Measurements from ENCODE around the gene GGT7.

The GGT7 gene

DNA sequence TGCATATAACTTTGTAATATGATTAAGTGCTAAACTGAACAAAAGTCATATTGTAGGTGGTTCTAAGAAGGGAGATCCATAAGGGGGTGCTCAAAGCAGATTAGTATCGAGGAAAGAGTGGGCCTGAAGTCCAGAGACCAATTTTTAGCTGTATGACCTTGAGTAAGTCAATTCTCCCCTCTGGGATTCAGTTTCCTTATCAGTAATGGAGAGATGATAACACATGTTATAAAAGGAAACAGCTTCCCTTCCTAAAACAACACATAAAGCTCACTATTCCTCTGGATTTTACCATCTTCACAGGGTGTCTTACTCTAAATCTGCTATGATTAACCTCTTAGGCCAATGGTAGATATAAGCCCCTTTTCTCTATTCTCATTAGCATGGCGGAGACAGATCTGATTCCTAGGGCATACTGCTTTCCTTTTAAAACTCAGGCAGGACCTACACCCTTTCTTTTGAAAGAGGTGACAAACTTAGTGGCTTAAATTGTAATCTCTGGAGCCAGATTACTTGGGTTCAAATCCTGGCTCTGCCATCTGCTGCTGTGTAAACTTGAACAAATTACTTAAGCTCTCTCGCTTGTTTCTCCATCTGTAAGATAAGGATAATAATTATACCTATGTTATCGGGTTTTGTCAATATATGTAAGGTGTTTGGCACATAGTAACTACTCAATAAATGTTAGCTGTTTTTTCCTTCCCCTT lies 43.2 kb upstream of the GGT7 start:
- Histone ChIP-seq H3K27me3 (ENCODE audit: control insufficient read depth in 3 of 3, insufficient read depth in 3 of 3, low read depth in 1 of 3, low read length in 3 of 3) (no peaks in the 10 kb centered on the region), H3K18ac (ENCODE audit: low read length) (no peak overlapping the region), H2BK15ac (ENCODE audit: low read length) (no peak overlapping the region), H4K91ac (ENCODE audit: low read depth, low read length, poor library complexity) (no peak overlapping the region), H2BK120ac (ENCODE audit: low read depth, low read length) (no peak overlapping the region), H2BK5ac (ENCODE audit: low read length) (no peak overlapping the region), H3K9ac (ENCODE audit: low read depth, low read length, poor library complexity) (no peak overlapping the region), H3K4ac (ENCODE audit: low read length) (no peak overlapping the region), H2BK12ac (ENCODE audit: low read length) (no peak overlapping the region), H3K14ac (ENCODE audit: low read length) (no peak overlapping the region), H3K4me1 (ENCODE audit: control insufficient read depth in 2 of 2, insufficient read depth in 1 of 2, low read depth in 1 of 2, low read length in 2 of 2) (no peaks in the 10 kb centered on the region), H3K4me2 (ENCODE audit: insufficient read depth, low read length, poor library complexity, severe bottlenecking) (no peak overlapping the region), H3K9me3 (replicated peaks in 1 of 2; ENCODE audit: control insufficient read depth in 2 of 2, insufficient read depth in 1 of 2, low read depth in 1 of 2, low read length in 2 of 2) (no peaks in the 10 kb centered on the region), H3K79me1 (ENCODE audit: low read depth, low read length) (peaks cover 2% of the 10 kb centered on the region), H3K23ac (ENCODE audit: low read depth, low read length, poor library complexity) (no peak overlapping the region), H3K27ac (replicated peaks; ENCODE audit: low read length) (no peak overlapping the region), H2AK5ac (ENCODE audit: low read depth, low read length) (no peak overlapping the region), H3K36me3 (replicated peaks in 1 of 2; ENCODE audit: control insufficient read depth in 2 of 2, insufficient read depth in 2 of 2, low read length in 2 of 2) (peaks cover 7 to 27% of the 10 kb centered on the region in 2 donors), H2AFZ (ENCODE audit: low read length) (no peak overlapping the region), H3K4me3 (ENCODE audit: low read length in 2 of 2) (no peak overlapping the region), H4K8ac (ENCODE audit: low read depth, low read length) (no peak overlapping the region)
- whole genome bisulfite sequencing, 2 donors (ENCODE audit: extremely low coverage in 2 of 2, insufficient read length in 2 of 2, insufficient replicate concordance in 1 of 2) = no CpG with 5 or more reads among the region's 4 CpGs
- no peak for DNase-seq (ENCODE audit: low spot score)

DNA sequence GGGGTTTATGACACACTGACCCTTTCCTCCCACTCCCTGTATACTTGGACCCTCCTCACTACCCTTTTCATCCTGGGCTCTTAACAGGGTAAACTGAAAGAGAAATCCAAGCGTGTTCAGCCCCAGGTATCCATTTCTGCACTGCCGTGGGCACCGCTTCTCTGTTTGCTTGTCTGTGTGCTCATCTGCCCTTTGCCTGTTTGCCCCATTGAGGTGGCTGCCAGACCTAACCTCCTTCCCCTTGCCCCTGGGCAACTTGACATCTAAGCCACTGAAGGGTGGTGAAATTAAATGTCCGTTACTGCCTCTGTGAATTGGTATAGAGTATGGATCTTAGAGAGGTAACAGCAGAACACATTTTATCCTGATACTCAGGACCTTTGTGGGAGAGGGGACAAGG lies 42.5 kb upstream of the GGT7 start:
- H3K14ac ChIP-seq (ENCODE audit: low read length) = no peak overlapping the region
- H2BK5ac ChIP-seq (ENCODE audit: low read length) = no peak overlapping the region
- H3K4me1 ChIP-seq (ENCODE audit: control insufficient read depth in 2 of 2, insufficient read depth in 1 of 2, low read depth in 1 of 2, low read length in 2 of 2) = no peaks in the 10 kb centered on the region
- H3K18ac ChIP-seq (ENCODE audit: low read length) = no peak overlapping the region
- no peak overlapping the region for H3K4me2 ChIP-seq (ENCODE audit: insufficient read depth, low read length, poor library complexity, severe bottlenecking)
- H4K91ac ChIP-seq (ENCODE audit: low read depth, low read length, poor library complexity) = no peak overlapping the region
- no peak overlapping the region for H3K4me3 ChIP-seq (ENCODE audit: low read length in 2 of 2)
- H2BK15ac ChIP-seq (ENCODE audit: low read length) = no peak overlapping the region
- no peak overlapping the region for H3K4ac ChIP-seq (ENCODE audit: low read length)
- no peaks in the 10 kb centered on the region for H3K27me3 ChIP-seq (ENCODE audit: control insufficient read depth in 3 of 3, insufficient read depth in 3 of 3, low read depth in 1 of 3, low read length in 3 of 3)
- no peak for DNase-seq (ENCODE audit: low spot score)
- no peak overlapping the region for H2BK12ac ChIP-seq (ENCODE audit: low read length)
- no peak overlapping the region for H3K23ac ChIP-seq (ENCODE audit: low read depth, low read length, poor library complexity)
- peaks cover 1 to 19% of the 10 kb centered on the region in 2 donors for H3K36me3 ChIP-seq (replicated peaks in 1 of 2; ENCODE audit: control insufficient read depth in 2 of 2, insufficient read depth in 2 of 2, low read length in 2 of 2)
- no peak overlapping the region for H3K27ac ChIP-seq (replicated peaks; ENCODE audit: low read length)
- H2BK120ac ChIP-seq (ENCODE audit: low read depth, low read length) = no peak overlapping the region
- no peaks in the 10 kb centered on the region for H3K9me3 ChIP-seq (replicated peaks in 1 of 2; ENCODE audit: control insufficient read depth in 2 of 2, insufficient read depth in 1 of 2, low read depth in 1 of 2, low read length in 2 of 2)
- H2AK5ac ChIP-seq (ENCODE audit: low read depth, low read length) = no peak overlapping the region
- H4K8ac ChIP-seq (ENCODE audit: low read depth, low read length) = no peak overlapping the region
- H3K79me1 ChIP-seq (ENCODE audit: low read depth, low read length) = peaks cover 2% of the 10 kb centered on the region
- WGBS, 2 donors (ENCODE audit: extremely low coverage in 2 of 2, insufficient read length in 2 of 2, insufficient replicate concordance in 1 of 2) = no CpG with 5 or more reads among the region's 4 CpGs
- no peak overlapping the region for H2AFZ ChIP-seq (ENCODE audit: low read length)
- no peak overlapping the region for H3K9ac ChIP-seq (ENCODE audit: low read depth, low read length, poor library complexity)

DNA sequence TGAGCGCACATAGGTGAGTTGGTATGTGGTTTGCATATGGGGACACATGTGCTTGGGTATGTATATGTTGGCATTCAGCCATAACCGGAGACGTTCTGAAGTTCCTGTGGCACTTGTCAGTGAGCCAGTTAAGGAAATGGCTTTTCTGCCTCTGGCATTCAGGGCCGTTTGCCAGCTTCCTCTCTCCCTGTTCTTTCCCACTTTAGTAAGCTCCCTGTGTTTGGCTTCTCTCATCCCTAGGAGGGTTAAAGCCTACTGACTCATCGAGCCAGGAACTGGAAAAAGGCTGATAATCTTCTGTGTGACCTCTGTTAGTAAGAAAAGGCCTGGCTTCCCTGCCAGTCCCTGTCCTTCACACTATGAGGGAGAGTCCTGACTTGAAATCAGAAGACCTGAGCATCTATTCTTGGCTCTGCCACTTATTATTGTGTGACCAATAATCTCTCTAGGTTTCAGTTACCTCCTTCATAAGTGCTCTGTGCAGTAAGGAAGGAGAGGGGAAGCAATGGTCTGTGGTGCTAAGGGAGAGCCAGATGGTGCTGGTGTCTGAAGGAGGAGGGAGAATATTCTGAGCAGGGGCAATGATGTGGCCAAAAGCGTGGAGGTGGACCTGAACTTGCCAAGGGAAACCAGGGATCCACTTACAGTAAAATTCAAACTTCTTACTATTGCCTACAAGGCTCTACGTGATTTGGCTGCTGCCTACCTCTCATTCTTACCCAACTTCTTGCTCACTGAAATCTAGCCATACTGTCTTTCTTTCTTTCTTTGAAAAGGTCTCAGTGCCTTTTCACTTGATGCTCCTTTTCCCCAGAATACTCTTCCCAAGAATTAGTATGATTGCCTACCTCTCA lies 35.2 kb upstream of the GGT7 start:
- Histone ChIP-seq H3K23ac (ENCODE audit: low read depth, low read length, poor library complexity) (no peak overlapping the region), H3K9me3 (replicated peaks in 1 of 2; ENCODE audit: control insufficient read depth in 2 of 2, insufficient read depth in 1 of 2, low read depth in 1 of 2, low read length in 2 of 2) (peaks cover 0 to 1% of the 10 kb centered on the region in 2 donors), H4K8ac (ENCODE audit: low read depth, low read length) (no peak overlapping the region), H3K18ac (ENCODE audit: low read length) (no peak overlapping the region), H2AK5ac (ENCODE audit: low read depth, low read length) (no peak overlapping the region), H3K4ac (ENCODE audit: low read length) (no peak overlapping the region), H3K36me3 (replicated peaks in 1 of 2; ENCODE audit: control insufficient read depth in 2 of 2, insufficient read depth in 2 of 2, low read length in 2 of 2) (no peaks in the 10 kb centered on the region), H3K4me2 (ENCODE audit: insufficient read depth, low read length, poor library complexity, severe bottlenecking) (no peak overlapping the region), H4K91ac (ENCODE audit: low read depth, low read length, poor library complexity) (no peak overlapping the region), H2BK5ac (ENCODE audit: low read length) (no peak overlapping the region), H3K4me3 (ENCODE audit: low read length in 2 of 2) (no peak overlapping the region), H3K79me1 (ENCODE audit: low read depth, low read length) (no peaks in the 10 kb centered on the region), H2AFZ (ENCODE audit: low read length) (no peak overlapping the region), H3K27ac (replicated peaks; ENCODE audit: low read length) (no peak overlapping the region), H3K27me3 (ENCODE audit: control insufficient read depth in 3 of 3, insufficient read depth in 3 of 3, low read depth in 1 of 3, low read length in 3 of 3) (no peaks in the 10 kb centered on the region), H3K4me1 (ENCODE audit: control insufficient read depth in 2 of 2, insufficient read depth in 1 of 2, low read depth in 1 of 2, low read length in 2 of 2) (no peaks in the 10 kb centered on the region), H2BK12ac (ENCODE audit: low read length) (no peak overlapping the region), H2BK120ac (ENCODE audit: low read depth, low read length) (no peak overlapping the region), H3K14ac (ENCODE audit: low read length) (no peak overlapping the region), H3K9ac (ENCODE audit: low read depth, low read length, poor library complexity) (no peak overlapping the region), H2BK15ac (ENCODE audit: low read length) (no peak overlapping the region)
- no CpG with 5 or more reads among the region's 7 CpGs for WGBS, 2 donors (ENCODE audit: extremely low coverage in 2 of 2, insufficient read length in 2 of 2, insufficient replicate concordance in 1 of 2)
- DNase-seq (ENCODE audit: low spot score) = no peak

DNA sequence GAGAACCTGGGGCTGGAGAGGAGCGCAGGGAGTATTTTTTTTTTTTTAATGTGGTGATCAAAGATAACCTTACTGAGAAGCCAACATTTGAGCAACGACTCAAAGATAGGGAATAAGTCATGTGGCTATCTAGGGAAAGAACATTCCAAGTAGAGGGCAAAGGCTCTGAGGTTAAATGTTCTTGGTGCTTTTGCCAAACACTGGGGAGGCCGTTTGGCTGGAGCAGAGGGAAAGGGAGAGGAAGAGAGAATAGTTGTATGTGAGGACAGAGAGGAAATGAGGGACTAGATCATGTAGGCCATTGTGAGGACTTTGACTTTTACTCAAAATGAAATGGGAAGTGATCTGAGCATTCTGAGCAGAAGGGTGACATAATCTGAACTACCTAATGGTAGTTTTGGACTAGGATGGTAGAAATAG lies 31.6 kb upstream of the GGT7 start:
- Histone ChIP-seq H3K36me3 (replicated peaks in 1 of 2; ENCODE audit: control insufficient read depth in 2 of 2, insufficient read depth in 2 of 2, low read length in 2 of 2) (peaks cover 0 to 4% of the 10 kb centered on the region in 2 donors), H2AK5ac (ENCODE audit: low read depth, low read length) (no peak overlapping the region), H3K9me3 (replicated peaks in 1 of 2; ENCODE audit: control insufficient read depth in 2 of 2, insufficient read depth in 1 of 2, low read depth in 1 of 2, low read length in 2 of 2) (peaks cover 0 to 1% of the 10 kb centered on the region in 2 donors), H3K27me3 (ENCODE audit: control insufficient read depth in 3 of 3, insufficient read depth in 3 of 3, low read depth in 1 of 3, low read length in 3 of 3) (no peaks in the 10 kb centered on the region), H3K4me3 (ENCODE audit: low read length in 2 of 2) (no peak overlapping the region), H3K4me2 (ENCODE audit: insufficient read depth, low read length, poor library complexity, severe bottlenecking) (no peak overlapping the region), H2BK15ac (ENCODE audit: low read length) (no peak overlapping the region), H3K79me1 (ENCODE audit: low read depth, low read length) (no peaks in the 10 kb centered on the region), H2AFZ (ENCODE audit: low read length) (no peak overlapping the region), H3K18ac (ENCODE audit: low read length) (no peak overlapping the region), H3K14ac (ENCODE audit: low read length) (no peak overlapping the region), H4K8ac (ENCODE audit: low read depth, low read length) (no peak overlapping the region), H3K27ac (replicated peaks; ENCODE audit: low read length) (no peak overlapping the region), H2BK12ac (ENCODE audit: low read length) (no peak overlapping the region), H3K4ac (ENCODE audit: low read length) (no peak overlapping the region), H3K23ac (ENCODE audit: low read depth, low read length, poor library complexity) (no peak overlapping the region), H4K91ac (ENCODE audit: low read depth, low read length, poor library complexity) (no peak overlapping the region), H2BK5ac (ENCODE audit: low read length) (no peak overlapping the region), H3K9ac (ENCODE audit: low read depth, low read length, poor library complexity) (no peak overlapping the region), H3K4me1 (ENCODE audit: control insufficient read depth in 2 of 2, insufficient read depth in 1 of 2, low read depth in 1 of 2, low read length in 2 of 2) (no peaks in the 10 kb centered on the region), H2BK120ac (ENCODE audit: low read depth, low read length) (no peak overlapping the region)
- WGBS, 2 donors (ENCODE audit: extremely low coverage in 2 of 2, insufficient read length in 2 of 2, insufficient replicate concordance in 1 of 2) = no CpG with 5 or more reads among the region's 3 CpGs
- no peak for DNase-seq (ENCODE audit: low spot score)

Data from neuronal stem cell (in vitro differentiated cells).